NB4 (cell line): ENCODE data around the gene CNR1.

Source experiments
- CTCF ChIP-seq: IDR thresholded peaks from one replicate; pipeline ENCODE4 v1.5.1; 2012; ENCODE audit warnings: low read depth, low read length
- MAX ChIP-seq: IDR thresholded peaks from 2 replicates; pipeline ENCODE4 v1.6.1; 2011; ENCODE audit warnings: low read depth, low read length
- POLR2A ChIP-seq: IDR thresholded peaks from 2 replicates; pipeline ENCODE4 v1.6.1; 2011; ENCODE audit warnings: mild to moderate bottlenecking; ENCODE audit not compliant: insufficient read length; ENCODE audit errors: extremely low read depth

GRCh38 chr6:88116276-88116675, 49.9 kb downstream of the CNR1 start:
- TF ChIP-seq CTCF (no peak), POLR2A (no peak), MAX (no peak)
